ENCODE measurements around the gene PTPRG.

The PTPRG gene

GRCh38 chr3:62187022-62187431 lies 625.7 kb downstream of the PTPRG start:
- Histone ChIP-seq H3K4me3 (IDR thresholded peaks at IDR 0.05; ENCODE audit: insufficient read depth, low read depth, low read length) (no peak overlapping the region), H3K79me2 (ENCODE audit: insufficient read depth, low read depth) (no peaks in the 10 kb centered on the region), H3K27ac (no peak overlapping the region), H3K4me1 (ENCODE audit: low read depth, poor library complexity, severe bottlenecking) (no peaks in the 10 kb centered on the region), H2AFZ (ENCODE audit: low read depth) (no peak overlapping the region), H4K20me1 (ENCODE audit: insufficient read depth) (no peaks in the 10 kb centered on the region), H3K36me3 (ENCODE audit: insufficient read depth) (no peaks in the 10 kb centered on the region), H3K9ac (no peak overlapping the region), H3K27me3 (ENCODE audit: insufficient read depth, low read depth) (no peaks in the 10 kb centered on the region), H3K4me2 (no peak overlapping the region)
- 0 out of 2 replicates have a peak, but pooled peaks have one; percentile 15 for TF ChIP-seq CTCF (conservative IDR thresholded peaks at IDR 0.05; ENCODE audit: low read depth, low read length)

- Histone ChIP-seq H3K9ac (no peak overlapping the region), H3K79me2 (ENCODE audit: insufficient read depth, low read depth) (no peaks in the 10 kb centered on the region), H3K4me2 (no peak overlapping the region), H4K20me1 (ENCODE audit: insufficient read depth) (no peaks in the 10 kb centered on the region), H2AFZ (ENCODE audit: low read depth) (no peak overlapping the region), H3K27me3 (ENCODE audit: insufficient read depth, low read depth) (no peaks in the 10 kb centered on the region), H3K4me1 (ENCODE audit: low read depth, poor library complexity, severe bottlenecking) (no peaks in the 10 kb centered on the region), H3K36me3 (ENCODE audit: insufficient read depth) (no peaks in the 10 kb centered on the region), H3K4me3 (IDR thresholded peaks at IDR 0.05; ENCODE audit: insufficient read depth, low read depth, low read length) (no peak overlapping the region), H3K27ac (no peak overlapping the region)
- TF ChIP-seq CTCF (conservative IDR thresholded peaks at IDR 0.05; ENCODE audit: low read depth, low read length): peak; percentile 49
Observed at GRCh38 chr3:62188681-62189375, 627.5 kb downstream of the PTPRG start.

GRCh38 chr3:62189376-62189698 lies 628.0 kb downstream of the PTPRG start:
- Histone ChIP-seq H3K4me2 (no peak overlapping the region), H3K36me3 (ENCODE audit: insufficient read depth) (no peaks in the 10 kb centered on the region), H3K4me3 (IDR thresholded peaks at IDR 0.05; ENCODE audit: insufficient read depth, low read depth, low read length) (no peak overlapping the region), H2AFZ (ENCODE audit: low read depth) (no peak overlapping the region), H3K4me1 (ENCODE audit: low read depth, poor library complexity, severe bottlenecking) (no peaks in the 10 kb centered on the region), H3K27me3 (ENCODE audit: insufficient read depth, low read depth) (no peaks in the 10 kb centered on the region), H3K79me2 (ENCODE audit: insufficient read depth, low read depth) (no peaks in the 10 kb centered on the region), H4K20me1 (ENCODE audit: insufficient read depth) (no peaks in the 10 kb centered on the region), H3K27ac (no peak overlapping the region), H3K9ac (no peak overlapping the region)
- TF ChIP-seq CTCF (conservative IDR thresholded peaks at IDR 0.05; ENCODE audit: low read depth, low read length): no peak

GRCh38 chr3:62192891-62193290 lies 631.5 kb downstream of the PTPRG start:
- Histone ChIP-seq H3K4me2 (no peak overlapping the region), H3K4me3 (IDR thresholded peaks at IDR 0.05; ENCODE audit: insufficient read depth, low read depth, low read length) (no peak overlapping the region)

More at GRCh38 chr3:62192891-62193290, 631.5 kb downstream of the PTPRG start:
- Histone ChIP-seq H3K27ac (no peak overlapping the region), H3K27me3 (ENCODE audit: insufficient read depth, low read depth) (no peaks in the 10 kb centered on the region), H4K20me1 (ENCODE audit: insufficient read depth) (no peaks in the 10 kb centered on the region), H2AFZ (ENCODE audit: low read depth) (no peak overlapping the region), H3K36me3 (ENCODE audit: insufficient read depth) (no peaks in the 10 kb centered on the region), H3K79me2 (ENCODE audit: insufficient read depth, low read depth) (no peaks in the 10 kb centered on the region), H3K9ac (no peak overlapping the region), H3K4me1 (ENCODE audit: low read depth, poor library complexity, severe bottlenecking) (no peaks in the 10 kb centered on the region)
- TF ChIP-seq CTCF (conservative IDR thresholded peaks at IDR 0.05; ENCODE audit: low read depth, low read length): no peak
